A673 (cell line): ENCODE data around the gene CAPN8.

ENCODE experiments used
- EZH2 ChIP-seq: fragments of 200-600 bp; sonication (generic); IDR thresholded peaks from 2 replicates; pipeline ENCODE4 v1.6.1; 2017; ENCODE audit warnings: borderline replicate concordance, low read depth, mild to moderate bottlenecking, mixed read lengths, antibody characterized with exemption, low read length; ENCODE audit not compliant: poor library complexity, severe bottlenecking
- TF ChIP-seq, protein P1 (sequence below): fragments of 300-800, 200-600 bp; sonication (generic); conservative IDR thresholded peaks from 2 replicates; pipeline ENCODE4 v1.5.1; 2017; ENCODE audit warnings: low read depth, mild to moderate bottlenecking, antibody characterized with exemption, low read length, moderate library complexity, mixed read lengths

- TF ChIP-seq, protein P1, sequence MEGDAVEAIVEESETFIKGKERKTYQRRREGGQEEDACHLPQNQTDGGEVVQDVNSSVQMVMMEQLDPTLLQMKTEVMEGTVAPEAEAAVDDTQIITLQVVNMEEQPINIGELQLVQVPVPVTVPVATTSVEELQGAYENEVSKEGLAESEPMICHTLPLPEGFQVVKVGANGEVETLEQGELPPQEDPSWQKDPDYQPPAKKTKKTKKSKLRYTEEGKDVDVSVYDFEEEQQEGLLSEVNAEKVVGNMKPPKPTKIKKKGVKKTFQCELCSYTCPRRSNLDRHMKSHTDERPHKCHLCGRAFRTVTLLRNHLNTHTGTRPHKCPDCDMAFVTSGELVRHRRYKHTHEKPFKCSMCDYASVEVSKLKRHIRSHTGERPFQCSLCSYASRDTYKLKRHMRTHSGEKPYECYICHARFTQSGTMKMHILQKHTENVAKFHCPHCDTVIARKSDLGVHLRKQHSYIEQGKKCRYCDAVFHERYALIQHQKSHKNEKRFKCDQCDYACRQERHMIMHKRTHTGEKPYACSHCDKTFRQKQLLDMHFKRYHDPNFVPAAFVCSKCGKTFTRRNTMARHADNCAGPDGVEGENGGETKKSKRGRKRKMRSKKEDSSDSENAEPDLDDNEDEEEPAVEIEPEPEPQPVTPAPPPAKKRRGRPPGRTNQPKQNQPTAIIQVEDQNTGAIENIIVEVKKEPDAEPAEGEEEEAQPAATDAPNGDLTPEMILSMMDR = no peak
- no peak for TF ChIP-seq EZH2
Measured at GRCh38 chr1:223629126-223629457, 36.4 kb downstream of the CAPN8 start.
